SK-N-MC (cell line): ENCODE results near the gene METTL4.

Experiments
- EZH2 ChIP-seq: fragments of 200-600 bp; sonication (generic); IDR thresholded peaks from one replicate; pipeline ENCODE4 v1.6.1; 2017; ENCODE audit warnings: antibody characterized with exemption
- FOXP2 ChIP-seq: optimal IDR thresholded peaks from 2 replicates; pipeline ENCODE3; 2011; ENCODE audit warnings: mild to moderate bottlenecking, moderate library complexity; ENCODE audit not compliant: insufficient read depth; ENCODE audit errors: extremely low read length, control extremely low read depth
- POLR2AphosphoS5 ChIP-seq: IDR thresholded peaks from 2 replicates; pipeline ENCODE4 v1.6.1; 2012; ENCODE audit warnings: mild to moderate bottlenecking, low read depth, low read length, borderline replicate concordance

DNA sequence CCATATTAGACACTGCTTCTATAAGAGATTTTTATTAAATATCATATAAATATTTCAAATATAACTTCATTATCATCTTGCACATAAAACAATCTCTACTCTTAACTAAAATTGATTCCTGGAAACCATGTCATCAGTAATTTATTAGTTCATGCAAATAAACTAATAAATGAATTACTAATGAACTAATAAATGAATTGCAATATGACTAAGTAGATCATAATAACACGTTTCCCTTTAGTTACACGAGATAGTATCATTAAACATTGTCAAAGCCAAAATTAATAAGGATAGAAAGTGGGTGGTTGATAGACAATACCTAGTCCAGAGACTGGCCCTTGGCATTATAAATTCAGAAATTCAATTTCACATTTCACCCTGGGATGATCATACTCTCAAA, 26.1 kb downstream of the METTL4 start:
- no peak for TF ChIP-seq EZH2
- no peak for TF ChIP-seq POLR2AphosphoS5
- no peak for TF ChIP-seq FOXP2
